ENCODE results near the gene TMEM141. TPM values are rescaled to one million over a fixed set of nuclear protein-coding genes. Genes with fewer than 3 reads are reported as not detected.
"Not testable (repeated sequence)": the region's sequence is repeated elsewhere in the genome, so short reads cannot be mapped to it uniquely, and the experiment has no call there.

Gene TMEM141
- total RNA-seq, 1 donor from 2014 or later, result 10.9 TPM

DNA sequence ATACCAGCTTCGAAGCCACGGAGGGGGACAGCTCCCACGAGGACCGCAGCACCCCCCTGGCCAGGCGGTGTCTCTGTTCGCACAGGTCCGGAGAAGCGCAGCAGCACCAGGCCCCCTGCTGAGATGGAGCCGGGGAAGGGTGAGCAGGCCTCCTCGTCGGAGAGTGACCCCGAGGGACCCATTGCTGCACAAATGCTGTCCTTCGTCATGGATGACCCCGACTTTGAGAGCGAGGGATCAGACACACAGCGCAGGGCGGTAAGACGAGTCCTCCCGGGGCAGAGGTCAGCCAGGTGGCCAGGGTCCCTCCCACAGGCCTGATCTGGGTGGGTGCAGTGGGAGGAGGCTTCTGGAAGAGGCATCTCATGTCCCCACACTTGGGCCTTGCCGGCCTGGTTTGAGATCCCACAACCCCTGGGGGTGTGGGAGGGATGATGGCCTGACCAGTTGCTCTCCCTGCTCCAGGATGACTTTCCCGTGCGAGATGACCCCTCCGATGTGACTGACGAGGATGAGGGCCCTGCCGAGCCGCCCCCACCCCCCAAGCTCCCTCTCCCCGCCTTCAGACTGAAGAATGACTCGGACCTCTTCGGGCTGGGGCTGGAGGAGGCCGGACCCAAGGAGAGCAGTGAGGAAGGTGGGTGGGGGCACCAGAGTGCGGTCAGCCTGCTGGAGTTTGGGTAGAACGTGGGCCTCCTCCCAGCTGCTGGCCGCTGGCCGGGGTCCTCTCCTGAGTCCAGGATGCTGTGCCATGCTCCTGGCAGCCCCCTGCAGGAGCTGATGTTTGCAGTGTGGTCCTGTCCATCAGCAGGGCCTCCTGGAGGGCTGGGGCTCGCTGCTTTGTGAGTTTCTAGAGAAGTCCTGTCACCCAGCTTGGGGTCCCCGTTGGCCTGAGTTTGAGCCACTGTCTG is 48.3 kb downstream of the TMEM141 start:
- intact Hi-C loops (cut with DNase I), result no loop called here

DNA sequence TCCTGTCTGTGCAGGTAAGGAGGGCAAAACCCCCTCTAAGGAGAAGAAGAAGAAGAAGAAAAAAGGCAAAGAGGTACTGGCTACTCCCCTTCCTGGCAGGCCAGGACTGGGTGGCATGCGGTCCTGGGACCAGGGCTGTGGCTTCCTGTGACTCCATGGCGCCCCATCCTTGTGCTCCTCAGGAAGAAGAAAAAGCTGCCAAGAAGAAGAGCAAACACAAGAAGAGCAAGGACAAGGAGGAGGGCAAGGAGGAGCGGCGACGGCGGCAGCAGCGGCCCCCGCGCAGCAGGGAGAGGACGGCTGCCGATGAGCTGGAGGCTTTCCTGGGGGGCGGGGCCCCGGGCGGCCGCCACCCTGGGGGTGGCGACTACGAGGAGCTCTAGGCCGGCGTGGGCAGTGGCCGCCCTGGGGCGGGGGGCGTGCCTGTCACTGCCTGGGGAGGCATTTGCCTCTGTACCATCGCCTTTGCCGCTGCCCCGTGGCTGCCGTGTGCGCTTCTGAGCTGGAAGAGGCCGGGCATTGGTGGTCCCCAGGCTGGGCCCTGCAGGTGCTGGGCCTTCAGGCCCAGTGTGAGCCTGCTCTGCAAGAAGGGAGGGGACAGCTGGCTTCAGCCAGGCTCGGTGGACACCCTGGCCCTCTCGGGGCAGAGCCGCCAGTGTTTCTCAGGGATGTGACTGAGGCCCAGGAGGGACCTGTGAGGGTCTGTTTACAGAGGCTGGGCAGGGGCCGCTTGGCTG is 49.2 kb downstream of the TMEM141 start:
- DNase-seq (ENCODE audit: low spot score in 2 of 2), result no peak
- Histone ChIP-seq H3K9me3 (no peaks in the 10 kb centered on the region), H3K4me3 (no peak overlapping the region), H3K36me3 (peaks cover 17 to 51% of the 10 kb centered on the region in 2 donors), H3K27ac (no peak overlapping the region), H3K27me3 (peaks cover 15% of the 10 kb centered on the region), H3K4me1 (peaks cover 3 to 22% of the 10 kb centered on the region in 2 donors)
- intact Hi-C loops (cut with DNase I), result no loop called here
- TF ChIP-seq, protein P1, sequence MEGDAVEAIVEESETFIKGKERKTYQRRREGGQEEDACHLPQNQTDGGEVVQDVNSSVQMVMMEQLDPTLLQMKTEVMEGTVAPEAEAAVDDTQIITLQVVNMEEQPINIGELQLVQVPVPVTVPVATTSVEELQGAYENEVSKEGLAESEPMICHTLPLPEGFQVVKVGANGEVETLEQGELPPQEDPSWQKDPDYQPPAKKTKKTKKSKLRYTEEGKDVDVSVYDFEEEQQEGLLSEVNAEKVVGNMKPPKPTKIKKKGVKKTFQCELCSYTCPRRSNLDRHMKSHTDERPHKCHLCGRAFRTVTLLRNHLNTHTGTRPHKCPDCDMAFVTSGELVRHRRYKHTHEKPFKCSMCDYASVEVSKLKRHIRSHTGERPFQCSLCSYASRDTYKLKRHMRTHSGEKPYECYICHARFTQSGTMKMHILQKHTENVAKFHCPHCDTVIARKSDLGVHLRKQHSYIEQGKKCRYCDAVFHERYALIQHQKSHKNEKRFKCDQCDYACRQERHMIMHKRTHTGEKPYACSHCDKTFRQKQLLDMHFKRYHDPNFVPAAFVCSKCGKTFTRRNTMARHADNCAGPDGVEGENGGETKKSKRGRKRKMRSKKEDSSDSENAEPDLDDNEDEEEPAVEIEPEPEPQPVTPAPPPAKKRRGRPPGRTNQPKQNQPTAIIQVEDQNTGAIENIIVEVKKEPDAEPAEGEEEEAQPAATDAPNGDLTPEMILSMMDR (IDR thresholded peaks at IDR 0.05), result no peak

More for the DNA sequence above, 48.3 kb downstream of the TMEM141 start:
- peaks cover 11% of the 10 kb centered on the region for H3K27me3 ChIP-seq
- H3K27ac ChIP-seq, result no peak overlapping the region
- DNase-seq (ENCODE audit: low spot score in 2 of 2), result no peak
- TF ChIP-seq, protein P1 (IDR thresholded peaks at IDR 0.05), result no peak
- H3K4me3 ChIP-seq, result no peak overlapping the region
- peaks cover 3 to 22% of the 10 kb centered on the region in 2 donors for H3K4me1 ChIP-seq
- no peaks in the 10 kb centered on the region for H3K9me3 ChIP-seq
- peaks cover 17 to 53% of the 10 kb centered on the region in 2 donors for H3K36me3 ChIP-seq

- Histone ChIP-seq H3K9me3 (no peaks in the 10 kb centered on the region), H3K27me3 (peaks cover 22% of the 10 kb centered on the region), H3K27ac (no peak overlapping the region), H3K4me1 (peaks cover 3 to 22% of the 10 kb centered on the region in 2 donors), H3K36me3 (peaks cover 13 to 44% of the 10 kb centered on the region in 2 donors), H3K4me3 (no peak overlapping the region)
- intact Hi-C loops (cut with DNase I), result no loop called here
- peak in 1 of 2 donors; percentile 64 for DNase-seq (ENCODE audit: low spot score in 2 of 2)
- TF ChIP-seq, protein P1 (IDR thresholded peaks at IDR 0.05), result no peak
Observed at GRCh38 chr9:136840877-136841645, 49.9 kb downstream of the TMEM141 start.

DNA sequence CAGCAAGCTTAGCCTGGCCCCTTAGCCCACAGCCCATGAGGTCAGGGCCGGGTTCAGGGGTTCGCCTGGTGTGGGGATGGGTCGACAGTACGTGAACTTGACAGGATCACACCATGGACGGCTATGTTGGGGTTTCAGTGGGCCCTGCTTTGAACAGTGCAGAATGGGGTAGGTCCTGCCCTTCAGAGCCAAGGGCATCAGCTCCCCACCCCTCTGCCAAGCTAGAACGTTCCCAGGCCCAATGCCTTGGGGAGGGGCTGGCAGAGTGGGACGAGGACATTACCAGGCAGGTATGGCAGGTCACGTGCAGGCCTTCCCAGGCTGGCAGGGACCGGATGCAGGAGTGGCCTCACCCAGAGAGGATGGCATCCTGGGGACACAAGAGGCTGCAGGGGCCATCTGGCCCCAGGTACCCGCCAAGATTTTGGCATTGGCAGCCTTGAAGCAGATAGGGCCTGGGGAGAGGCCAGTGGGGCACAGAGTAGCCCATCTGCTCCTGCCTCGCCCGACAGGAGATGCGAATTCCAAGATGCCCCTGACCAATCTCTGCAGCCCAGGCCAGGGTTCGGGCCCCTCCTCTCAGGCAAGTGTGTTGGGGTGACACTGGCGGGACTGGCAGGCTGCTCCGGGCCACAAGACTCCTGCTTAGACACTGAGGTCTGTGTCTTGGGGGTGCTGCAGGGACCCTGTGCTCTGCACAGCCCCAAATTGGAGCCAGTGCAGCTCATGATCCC is 50.7 kb downstream of the TMEM141 start:
- peaks cover 3 to 26% of the 10 kb centered on the region in 2 donors for H3K4me1 ChIP-seq
- peaks cover 13 to 37% of the 10 kb centered on the region in 2 donors for H3K36me3 ChIP-seq
- H3K9me3 ChIP-seq; intact Hi-C loops (cut with DNase I); H3K27ac ChIP-seq: not testable (repeated sequence)
- peak in 1 of 2 donors; percentile 62 for DNase-seq (ENCODE audit: low spot score in 2 of 2)
- peaks cover 28% of the 10 kb centered on the region for H3K27me3 ChIP-seq
- peak overlapping the region; percentile 49 to 71 for H3K4me3 ChIP-seq

DNA sequence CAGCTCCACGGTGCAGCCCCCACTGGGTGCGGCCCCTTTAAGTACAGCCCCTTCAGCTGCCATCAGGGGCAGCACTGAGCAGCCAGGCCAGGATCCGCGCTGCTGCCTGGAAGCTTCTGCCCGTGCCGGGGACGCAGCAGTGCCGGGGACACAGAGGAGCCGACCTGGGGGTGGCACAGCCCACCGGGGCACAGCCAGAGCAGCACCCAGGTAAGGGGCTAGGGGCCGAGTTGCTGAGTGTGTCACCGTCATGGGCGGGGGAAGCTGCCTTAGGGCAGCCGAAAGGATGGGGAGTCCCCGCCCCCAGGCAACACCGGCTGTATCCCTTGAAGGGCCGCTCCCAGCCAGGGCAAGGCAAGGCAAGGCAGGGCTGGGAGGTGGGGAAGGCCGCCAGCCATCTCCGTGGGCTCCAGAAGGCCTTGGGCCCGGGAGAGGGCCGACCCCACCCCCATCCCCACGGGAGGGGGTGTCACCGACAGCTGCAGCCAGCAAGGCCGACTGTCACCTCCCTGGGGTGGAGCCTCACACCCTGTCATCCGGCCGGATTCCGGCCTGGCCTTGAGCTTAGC is 51.3 kb downstream of the TMEM141 start, which contains the start of gene AJM1:
AJM1 (plus strand) TSS at position 99 of the 569 bp plus-strand sequence. CDS start 1,937 bp downstream, outside the sequence.
- Histone ChIP-seq H3K4me3 (peak within 1 kb of the TSS; percentile 49 to 71), H3K27ac (peak within 1 kb of the TSS in 1 of 2 donors; percentile 58), H3K36me3 (peaks cover 13 to 34% of the 10 kb centered on the region in 2 donors), H3K27me3 (peaks cover 34% of the 10 kb centered on the region), H3K4me1 (peaks cover 3 to 31% of the 10 kb centered on the region in 2 donors)
- TF ChIP-seq, protein P1 (IDR thresholded peaks at IDR 0.05), result peak; percentile 77 to 96 (median 95)
- intact Hi-C loops (cut with DNase I); H3K9me3 ChIP-seq: not testable (repeated sequence)
- DNase-seq (ENCODE audit: low spot score in 2 of 2), result peak in 1 of 2 donors; percentile 86

All from ascending aorta (tissue), 2 donors.